Measurements from ENCODE around the gene PTPRM.

Gene PTPRM

GRCh38 chr18:8379187-8379941, 812.2 kb downstream of the PTPRM start:
- no peak overlapping the region for H3K4me3 ChIP-seq (ENCODE audit: low read length)
- H4K20me1 ChIP-seq (ENCODE audit: control insufficient read depth, insufficient read depth, low read depth, low read length) = no peaks in the 10 kb centered on the region
- no peak overlapping the region for H3K4me2 ChIP-seq (ENCODE audit: low read length)
- no peaks in the 10 kb centered on the region for H3K27me3 ChIP-seq (ENCODE audit: control insufficient read depth, low read length)
- no peaks in the 10 kb centered on the region for H3F3A ChIP-seq (ENCODE audit: control insufficient read depth, insufficient read depth)
- no peaks in the 10 kb centered on the region for H3K9me3 ChIP-seq (ENCODE audit: control insufficient read depth, insufficient read depth, low read length)
- no peak for TF ChIP-seq CTCF (IDR thresholded peaks at IDR 0.05; ENCODE audit: low read depth, low read length, poor library complexity, severe bottlenecking)
- TF ChIP-seq EZH2phosphoT487 (IDR thresholded peaks at IDR 0.05; ENCODE audit: borderline replicate concordance, low read length) = no peak
- no peaks in the 10 kb centered on the region for H3K36me3 ChIP-seq (ENCODE audit: control insufficient read depth, low read length)
- no peak overlapping the region for H3K27ac ChIP-seq (ENCODE audit: low read depth, low read length)
- no peaks in the 10 kb centered on the region for H3K4me1 ChIP-seq (ENCODE audit: control insufficient read depth, low read length)
- no peaks in the 10 kb centered on the region for H3K79me2 ChIP-seq (ENCODE audit: control insufficient read depth, low read length)
- no peaks in the 10 kb centered on the region for H3K9me2 ChIP-seq (replicated peaks; ENCODE audit: control insufficient read depth, low read length)

- Histone ChIP-seq H3K36me3 (ENCODE audit: control insufficient read depth, low read length) (no peaks in the 10 kb centered on the region), H4K20me1 (ENCODE audit: control insufficient read depth, insufficient read depth, low read depth, low read length) (no peaks in the 10 kb centered on the region), H3K4me3 (ENCODE audit: low read length) (no peak overlapping the region), H3K9me2 (replicated peaks; ENCODE audit: control insufficient read depth, low read length) (no peaks in the 10 kb centered on the region), H3F3A (ENCODE audit: control insufficient read depth, insufficient read depth) (no peaks in the 10 kb centered on the region), H3K4me2 (ENCODE audit: low read length) (no peak overlapping the region), H3K27me3 (ENCODE audit: control insufficient read depth, low read length) (no peaks in the 10 kb centered on the region), H3K79me2 (ENCODE audit: control insufficient read depth, low read length) (no peaks in the 10 kb centered on the region), H3K27ac (ENCODE audit: low read depth, low read length) (no peak overlapping the region), H3K9me3 (ENCODE audit: control insufficient read depth, insufficient read depth, low read length) (no peaks in the 10 kb centered on the region), H3K4me1 (ENCODE audit: control insufficient read depth, low read length) (no peaks in the 10 kb centered on the region)
- TF ChIP-seq CTCF (IDR thresholded peaks at IDR 0.05; ENCODE audit: low read depth, low read length, poor library complexity, severe bottlenecking) (no peak), EZH2phosphoT487 (IDR thresholded peaks at IDR 0.05; ENCODE audit: borderline replicate concordance, low read length) (no peak)
Observed at GRCh38 chr18:8380006-8380405, 812.9 kb downstream of the PTPRM start.

- Histone ChIP-seq H3F3A (ENCODE audit: control insufficient read depth, insufficient read depth) (no peaks in the 10 kb centered on the region), H3K27ac (ENCODE audit: low read depth, low read length) (no peak overlapping the region), H3K27me3 (ENCODE audit: control insufficient read depth, low read length) (no peaks in the 10 kb centered on the region), H3K4me2 (ENCODE audit: low read length) (no peak overlapping the region), H3K79me2 (ENCODE audit: control insufficient read depth, low read length) (no peaks in the 10 kb centered on the region), H3K4me3 (ENCODE audit: low read length) (no peak overlapping the region), H3K4me1 (ENCODE audit: control insufficient read depth, low read length) (no peaks in the 10 kb centered on the region), H3K9me2 (replicated peaks; ENCODE audit: control insufficient read depth, low read length) (no peaks in the 10 kb centered on the region), H3K36me3 (ENCODE audit: control insufficient read depth, low read length) (no peaks in the 10 kb centered on the region), H3K9me3 (ENCODE audit: control insufficient read depth, insufficient read depth, low read length) (no peaks in the 10 kb centered on the region), H4K20me1 (ENCODE audit: control insufficient read depth, insufficient read depth, low read depth, low read length) (no peaks in the 10 kb centered on the region)
- TF ChIP-seq EZH2phosphoT487 (IDR thresholded peaks at IDR 0.05; ENCODE audit: borderline replicate concordance, low read length) (no peak), CTCF (IDR thresholded peaks at IDR 0.05; ENCODE audit: low read depth, low read length, poor library complexity, severe bottlenecking) (no peak)
Observed at GRCh38 chr18:8380926-8381325, 813.8 kb downstream of the PTPRM start.
